NCI-H146 treated with DMSO at 0.1 percent for 48 hours (cell line): Measurements from ENCODE around the gene APOL1.
"Not testable (repeated sequence)": the region's sequence is repeated elsewhere in the genome, so short reads cannot be mapped to it uniquely, and the experiment has no call there.

ENCODE experiments used
- DNase-seq: peaks from one replicate; lab custom pipeline; 2025; ENCODE audit not compliant: unreplicated experiment; lab: John Stamatoyannopoulos, UW

Gene APOL1

DNA sequence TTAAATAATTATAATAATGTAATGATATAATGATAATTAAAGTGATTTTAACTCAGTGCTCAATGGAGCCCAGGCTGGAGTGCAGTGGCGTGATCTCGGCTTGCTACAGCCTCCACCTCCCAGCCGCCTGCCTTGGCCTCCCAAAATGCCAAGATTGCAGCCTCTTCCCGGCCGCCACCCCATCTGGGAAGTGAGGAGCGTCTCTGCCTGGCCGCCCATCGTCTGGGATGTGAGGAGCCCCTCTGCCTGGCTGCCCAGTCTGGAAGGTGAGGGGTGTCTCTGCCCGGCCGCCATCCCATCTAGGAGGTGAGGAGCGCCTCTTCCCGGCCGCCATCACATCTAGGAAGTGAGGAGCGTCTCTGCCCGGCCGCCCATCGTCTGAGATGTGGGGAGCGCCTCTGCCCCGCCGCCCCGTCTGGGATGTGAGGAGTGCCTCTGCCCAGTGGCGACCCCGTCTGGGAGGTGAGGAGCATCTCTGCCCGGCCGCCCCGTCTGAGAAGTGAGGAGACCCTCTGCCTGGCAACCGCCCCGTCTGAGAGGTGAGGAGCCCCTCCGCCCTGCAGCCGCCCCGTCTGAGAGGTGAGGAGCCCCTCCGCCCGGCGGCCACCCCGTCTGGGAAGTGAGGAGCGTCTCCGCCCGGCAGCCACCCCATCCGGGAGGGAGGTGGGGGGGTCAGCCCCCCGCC is 37.6 kb downstream of the APOL1 start:
- not testable (repeated sequence) for DNase-seq

DNA sequence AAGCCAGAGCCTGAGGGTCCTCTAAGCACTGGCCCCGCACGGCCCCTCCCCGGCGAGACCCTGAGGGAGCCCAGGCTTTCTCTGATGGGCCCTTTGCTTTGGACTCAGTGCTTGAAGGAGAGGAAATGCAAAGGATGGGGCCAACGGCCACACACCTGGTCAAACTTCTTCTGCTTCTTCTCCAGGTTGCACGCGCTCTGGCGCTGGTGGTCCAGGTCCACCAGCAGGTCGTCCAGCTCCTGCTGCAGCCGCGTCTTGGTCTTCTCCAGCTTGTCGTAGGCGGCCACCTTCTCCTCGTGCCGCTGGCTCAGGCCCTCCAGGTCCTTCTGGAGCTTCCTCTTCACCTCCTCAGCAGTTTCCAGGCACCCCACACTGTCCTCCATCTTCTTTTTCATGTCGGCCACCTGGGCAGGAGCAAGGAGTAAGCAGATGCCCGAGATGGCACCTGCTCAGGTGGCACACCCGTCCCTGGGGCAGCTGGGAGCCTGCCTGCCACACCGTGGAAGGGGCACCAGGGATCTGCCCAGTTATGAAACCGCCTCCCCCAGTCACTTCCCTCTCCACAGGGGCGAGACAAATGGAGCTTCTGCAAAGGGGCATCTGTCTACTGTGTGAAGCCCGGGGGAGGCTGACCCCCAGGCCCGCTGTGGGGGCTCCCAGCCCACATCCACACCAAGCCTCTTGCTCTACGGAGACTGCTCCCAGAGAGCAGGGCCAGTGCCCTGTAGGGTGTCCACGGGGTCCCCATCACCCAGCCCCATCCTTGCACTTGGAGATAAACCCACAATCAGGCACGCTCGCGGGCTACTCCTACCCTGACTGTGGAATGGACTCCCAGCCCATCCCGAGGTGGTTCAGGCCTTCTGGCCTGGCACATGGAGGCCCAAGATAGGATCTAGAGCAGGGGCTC is 39.2 kb downstream of the APOL1 start:
- no peak for DNase-seq

DNA sequence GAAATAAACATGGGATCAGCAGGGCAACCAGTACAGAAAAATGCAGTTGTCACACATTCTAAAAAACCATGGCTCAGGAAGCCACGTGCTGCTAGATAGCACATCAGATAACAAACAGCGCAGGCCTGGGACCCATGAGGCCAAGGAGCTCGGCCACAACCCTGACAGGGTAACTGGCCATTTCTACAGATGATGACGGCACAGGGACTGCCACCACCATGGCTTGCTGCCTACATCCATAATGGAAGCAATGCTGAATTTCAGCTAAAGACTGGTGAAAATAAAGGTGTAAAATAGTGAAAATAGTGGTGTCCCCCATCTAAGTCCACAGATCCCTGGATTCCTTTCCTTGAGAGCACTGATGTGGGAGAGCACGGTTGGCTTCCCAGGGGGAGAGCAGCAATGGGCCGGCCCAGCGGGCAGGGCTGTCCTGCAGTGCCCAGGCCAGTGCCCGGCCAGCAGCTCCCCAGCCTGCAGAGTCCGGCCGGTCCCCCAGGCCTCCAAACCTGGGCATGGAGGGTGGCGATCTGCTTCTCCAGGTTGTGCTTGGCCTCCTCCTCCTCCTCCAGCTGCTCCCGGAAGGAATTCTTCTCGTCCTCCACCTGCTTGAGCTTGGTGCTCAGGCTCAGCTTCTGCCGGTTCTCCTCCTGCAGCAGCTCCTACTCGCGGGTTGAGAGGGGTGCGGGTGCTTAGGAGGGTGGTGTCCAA is 40.0 kb downstream of the APOL1 start:
- no peak for DNase-seq

DNA sequence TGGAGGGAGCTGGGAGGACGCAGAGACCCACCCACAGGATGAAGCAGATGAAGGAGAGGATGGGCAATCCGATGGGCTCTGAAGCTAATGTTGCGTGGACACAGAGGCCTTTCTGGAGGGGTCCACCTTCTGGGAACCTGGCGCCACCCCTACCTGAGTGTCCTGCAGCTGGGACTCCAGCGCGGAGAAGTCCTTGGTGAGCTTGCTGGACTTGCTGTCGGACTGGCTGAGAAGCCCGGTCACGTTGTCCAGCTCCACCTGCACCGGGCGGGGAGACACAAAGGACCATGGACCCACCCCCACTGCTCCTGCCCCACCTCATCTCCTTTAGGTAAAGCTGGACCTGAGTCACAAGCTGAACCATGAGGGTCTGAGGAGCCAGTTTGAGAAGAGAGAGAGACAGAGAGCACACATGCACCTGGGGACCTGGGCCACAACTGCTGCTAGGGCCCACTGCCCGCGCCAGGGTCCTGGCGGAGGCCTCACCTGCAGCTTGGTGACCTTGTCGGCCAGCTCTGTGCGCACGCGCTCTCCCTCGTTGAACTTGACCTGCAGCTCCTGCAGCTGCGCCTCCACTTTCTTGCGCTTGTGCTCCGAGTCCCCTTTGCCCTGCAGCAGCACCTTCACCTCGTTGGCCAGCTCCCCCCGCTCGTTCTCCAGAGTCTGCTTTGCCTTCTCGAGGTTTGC is 40.8 kb downstream of the APOL1 start:
- DNase-seq: no peak

DNA sequence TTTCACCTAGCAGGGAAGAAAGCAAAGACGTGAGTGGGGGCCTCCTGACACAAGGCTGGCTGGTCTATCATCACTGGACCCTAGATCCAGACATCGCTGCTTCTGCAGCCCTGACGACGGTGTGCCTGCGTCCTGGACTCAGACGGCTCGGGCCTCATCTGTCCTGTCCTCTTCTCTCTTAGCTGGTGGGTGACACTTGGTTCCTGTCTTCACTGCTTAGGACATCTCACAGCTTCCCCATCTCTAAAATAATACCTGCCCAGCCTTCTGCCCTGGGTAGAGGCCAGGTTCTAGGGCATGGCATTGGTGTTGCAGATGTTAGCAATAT is 41.3 kb downstream of the APOL1 start:
- no peak for DNase-seq

DNA sequence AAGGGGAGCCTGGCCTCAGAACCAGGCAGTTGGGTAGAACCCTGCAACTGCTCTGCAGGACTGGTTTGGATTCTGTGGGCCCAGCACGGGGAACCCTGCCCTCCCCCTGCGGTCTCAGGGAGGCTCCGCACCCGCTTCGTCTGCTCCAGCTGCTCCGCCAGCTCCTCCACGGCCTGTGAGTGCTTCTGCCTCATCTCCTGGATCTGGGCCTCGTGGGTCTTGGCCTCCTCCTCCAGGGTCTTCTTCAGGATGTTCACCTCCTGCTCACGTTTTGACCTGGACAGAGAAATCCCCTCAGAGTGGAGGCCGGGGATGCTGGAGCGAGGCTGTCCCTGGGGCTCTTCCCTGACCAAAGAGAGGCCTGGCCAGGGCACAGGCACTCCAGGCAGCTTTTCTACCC is 41.9 kb downstream of the APOL1 start:
- no peak for DNase-seq

DNA sequence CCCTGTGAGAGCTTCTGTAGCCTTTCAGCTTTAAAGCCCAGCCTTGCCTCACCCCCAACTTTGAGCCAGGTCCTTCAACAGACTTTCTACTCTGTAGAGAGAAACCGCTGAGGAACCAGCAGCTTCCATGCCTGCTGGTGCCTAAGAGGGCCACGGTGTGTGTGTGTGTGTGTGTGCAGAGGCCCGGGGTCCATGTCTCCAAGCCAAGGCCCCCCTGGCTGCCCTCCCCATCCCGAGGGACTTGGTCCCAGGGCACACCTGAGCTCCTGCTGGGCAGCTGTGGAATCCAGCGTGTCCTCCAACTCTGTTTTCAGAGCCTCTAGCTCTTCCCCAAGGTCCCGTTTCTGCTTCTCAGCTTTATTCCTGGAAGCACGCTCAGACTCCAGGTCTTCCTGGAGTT is 42.3 kb downstream of the APOL1 start:
- no peak for DNase-seq

DNA sequence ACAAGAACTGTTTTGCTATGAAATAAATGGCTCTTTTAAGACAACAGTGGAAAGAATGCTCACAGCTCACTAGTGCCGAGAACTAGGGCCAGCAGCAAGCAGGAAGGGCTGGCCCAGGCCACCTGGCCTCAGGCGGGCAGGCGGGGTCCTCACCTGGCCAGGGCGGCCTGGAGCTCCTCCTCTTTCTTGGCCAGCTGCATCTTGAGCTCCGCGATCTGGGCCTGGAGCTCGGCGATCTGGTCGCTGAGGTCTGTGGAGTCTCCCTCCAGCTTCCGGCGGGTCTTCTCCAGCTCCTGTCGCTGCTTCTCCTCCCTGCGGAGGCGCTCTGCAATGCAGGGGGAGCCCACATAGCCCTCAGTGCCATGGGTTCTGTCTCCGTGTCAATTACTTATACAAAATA is 43.8 kb downstream of the APOL1 start:
- no peak for DNase-seq

DNA sequence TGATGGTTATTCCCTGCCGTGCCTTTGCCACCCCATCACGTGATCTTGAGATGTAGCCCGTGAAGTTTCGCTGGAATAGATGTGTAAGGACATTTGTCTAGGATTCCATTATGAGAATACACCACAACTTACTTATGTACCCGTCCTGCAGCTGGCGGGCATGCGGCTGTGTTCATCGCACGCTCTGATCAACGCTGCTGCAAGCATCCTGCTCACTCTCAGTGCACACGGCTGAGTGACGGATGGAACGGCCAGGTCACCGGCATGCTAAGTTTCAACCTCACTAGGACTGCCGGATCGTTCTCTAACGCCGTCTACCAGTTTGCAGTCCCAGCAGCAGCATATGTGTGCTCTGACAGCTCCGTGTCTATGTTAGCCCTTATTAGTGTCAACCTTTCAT is 44.6 kb downstream of the APOL1 start:
- DNase-seq: no peak

DNA sequence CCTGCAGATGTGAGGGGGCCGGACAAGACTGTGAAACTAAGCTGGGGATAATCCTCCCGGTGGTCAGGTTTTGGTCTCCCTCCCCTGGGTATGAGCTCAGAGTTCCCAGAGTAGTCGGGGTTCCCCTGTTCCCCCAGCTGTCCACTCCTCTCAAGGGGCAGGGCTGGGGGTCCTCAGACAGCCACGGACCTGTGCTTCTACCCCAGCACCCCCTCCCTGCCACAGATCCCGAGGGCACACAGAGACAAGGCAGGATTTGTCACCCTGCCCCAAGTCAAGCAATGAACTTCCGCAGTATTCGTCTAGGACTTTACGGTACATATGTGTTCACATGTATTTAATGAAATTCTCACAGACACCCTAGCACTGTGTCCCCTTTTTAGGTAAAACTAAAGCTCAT is 45.2 kb downstream of the APOL1 start:
- DNase-seq: no peak

DNA sequence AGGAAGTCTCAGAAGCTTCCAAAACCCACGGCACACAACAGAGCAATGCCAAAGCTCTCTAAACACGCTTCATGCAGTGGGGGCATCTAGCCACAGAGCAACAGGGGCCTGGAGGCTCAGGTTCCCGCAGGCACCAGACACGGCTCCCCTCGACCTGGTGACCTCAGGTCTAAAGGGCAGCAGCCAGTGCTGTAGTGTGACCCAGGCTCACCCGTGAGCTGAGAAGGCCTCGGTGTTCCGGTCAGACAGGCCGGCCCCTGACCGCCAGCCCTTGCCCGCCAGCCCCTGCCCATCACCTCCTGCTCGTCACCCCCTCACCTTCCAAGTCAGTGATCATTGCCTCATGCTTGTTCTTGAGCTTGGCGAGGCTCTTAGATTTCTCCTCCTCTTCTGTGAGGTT is 45.7 kb downstream of the APOL1 start:
- DNase-seq: no peak

DNA sequence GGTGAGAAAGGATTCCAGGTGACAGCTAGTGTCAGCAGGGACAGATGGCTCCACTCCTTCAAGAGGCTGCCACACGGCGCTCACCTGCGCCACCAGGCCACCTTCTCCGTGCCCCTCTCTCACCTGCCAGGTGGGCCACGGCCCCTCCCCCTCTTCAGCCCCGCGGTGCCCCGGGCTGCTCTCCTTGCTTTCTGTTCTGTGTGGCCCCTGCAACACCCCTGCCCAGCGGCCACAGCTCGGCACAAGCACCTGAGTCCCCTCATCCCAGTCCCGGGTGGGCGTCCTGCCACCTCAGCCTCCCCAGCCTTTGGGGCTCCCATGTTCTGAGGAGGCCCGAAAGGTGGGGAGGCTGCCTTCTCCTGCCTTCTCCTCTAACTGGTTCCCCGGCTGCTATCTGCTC is 46.4 kb downstream of the APOL1 start:
- no peak for DNase-seq

DNA sequence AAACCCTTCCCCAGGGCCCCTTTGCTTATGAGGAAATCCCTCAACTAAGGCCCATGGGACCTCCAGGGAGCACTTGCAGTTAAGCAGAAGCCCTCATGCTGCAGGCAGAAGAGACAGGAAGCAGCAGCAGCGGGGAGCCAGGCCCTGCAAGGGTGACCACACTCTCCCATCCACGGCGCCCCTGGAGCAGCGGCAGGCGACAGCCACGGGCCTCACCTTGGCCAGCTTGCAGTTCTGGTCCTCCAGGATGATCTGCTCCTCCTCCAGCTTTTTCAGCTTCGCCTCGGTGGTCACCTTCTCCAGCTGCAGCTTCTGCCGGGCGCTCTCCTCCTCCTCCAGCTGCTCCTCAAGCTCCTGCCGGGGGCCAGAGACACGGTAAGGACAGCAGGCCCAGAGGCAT is 47.0 kb downstream of the APOL1 start:
- DNase-seq: no peak

DNA sequence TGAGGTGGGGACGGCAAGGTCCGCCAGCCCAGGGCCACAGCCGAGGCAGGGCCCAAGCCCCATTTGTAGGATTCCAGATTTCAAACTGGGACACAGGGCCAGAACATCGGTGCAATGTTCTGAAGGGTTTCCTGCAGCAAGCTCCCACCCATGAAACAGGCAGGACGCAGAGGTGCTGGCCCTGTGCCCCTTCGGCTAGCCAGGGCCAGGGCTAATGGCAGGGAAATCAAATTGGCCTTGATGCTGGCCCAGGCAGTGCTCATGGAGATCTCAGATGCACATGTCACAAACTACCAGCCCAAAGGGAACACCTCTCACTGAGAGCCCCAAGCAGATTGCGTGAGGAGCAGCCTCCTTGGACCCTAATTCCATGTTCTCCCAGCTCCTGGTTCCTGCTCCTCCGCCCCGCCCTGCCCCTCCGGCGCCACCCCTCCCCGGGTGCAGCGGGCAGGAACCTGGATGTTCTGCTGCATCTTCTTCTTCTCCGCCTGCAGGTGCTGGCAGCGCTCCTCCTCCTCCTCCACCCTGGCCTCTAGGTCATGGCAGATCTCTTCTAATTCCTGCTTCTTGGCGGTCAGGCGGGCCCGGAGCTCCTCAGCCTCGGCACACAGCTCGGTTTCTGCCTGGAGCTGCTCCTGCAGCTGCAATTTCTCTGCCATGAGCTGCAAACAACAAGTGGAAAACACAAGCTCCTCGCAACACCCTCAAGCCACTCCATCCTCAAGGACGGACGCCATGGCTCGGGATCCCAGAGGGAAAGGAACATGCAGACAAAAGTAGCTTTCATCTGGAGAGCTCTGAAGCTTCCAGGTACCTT is 47.7 kb downstream of the APOL1 start:
- no peak for DNase-seq

DNA sequence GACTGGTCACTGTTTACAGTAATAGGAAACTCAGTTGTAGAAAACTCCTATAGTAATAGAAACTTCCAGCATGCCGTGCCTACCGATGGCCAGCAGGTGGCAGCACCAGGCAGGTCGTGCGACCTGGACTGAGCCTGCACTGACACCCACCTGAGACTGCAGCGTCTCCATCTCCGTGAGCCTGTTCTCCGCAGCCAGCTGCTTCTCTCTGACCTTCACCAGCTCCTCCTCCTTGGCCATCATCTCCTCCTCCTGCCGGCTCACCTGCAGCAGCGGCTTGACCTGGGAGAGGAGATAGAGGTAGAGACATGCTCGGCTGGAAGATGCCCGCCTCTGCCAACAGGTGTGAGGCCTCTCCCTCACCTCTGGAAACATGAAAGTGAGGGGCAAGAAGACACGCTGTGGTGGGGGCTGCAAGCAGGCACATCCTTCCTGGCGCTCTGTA is 48.5 kb downstream of the APOL1 start:
- peak; percentile 28 for DNase-seq

DNA sequence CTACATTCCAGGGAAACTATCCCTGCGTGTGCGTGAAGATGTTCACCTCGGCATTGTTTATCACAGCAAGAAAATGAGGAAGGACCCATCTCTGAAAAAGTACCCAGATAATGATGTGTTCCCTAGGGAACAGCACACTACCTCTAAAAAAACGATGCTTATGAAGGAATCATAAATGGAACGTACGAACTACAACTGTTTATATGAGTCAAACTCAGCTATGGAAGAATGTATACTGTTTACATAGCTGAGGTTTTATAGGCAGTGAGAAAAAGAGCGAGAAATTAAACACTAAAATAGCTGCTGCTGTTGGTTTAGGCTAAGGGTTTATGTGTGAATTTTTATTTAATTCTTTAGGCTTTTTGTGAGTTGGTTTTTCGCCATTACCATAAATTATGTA is 48.9 kb downstream of the APOL1 start:
- no peak for DNase-seq

DNA sequence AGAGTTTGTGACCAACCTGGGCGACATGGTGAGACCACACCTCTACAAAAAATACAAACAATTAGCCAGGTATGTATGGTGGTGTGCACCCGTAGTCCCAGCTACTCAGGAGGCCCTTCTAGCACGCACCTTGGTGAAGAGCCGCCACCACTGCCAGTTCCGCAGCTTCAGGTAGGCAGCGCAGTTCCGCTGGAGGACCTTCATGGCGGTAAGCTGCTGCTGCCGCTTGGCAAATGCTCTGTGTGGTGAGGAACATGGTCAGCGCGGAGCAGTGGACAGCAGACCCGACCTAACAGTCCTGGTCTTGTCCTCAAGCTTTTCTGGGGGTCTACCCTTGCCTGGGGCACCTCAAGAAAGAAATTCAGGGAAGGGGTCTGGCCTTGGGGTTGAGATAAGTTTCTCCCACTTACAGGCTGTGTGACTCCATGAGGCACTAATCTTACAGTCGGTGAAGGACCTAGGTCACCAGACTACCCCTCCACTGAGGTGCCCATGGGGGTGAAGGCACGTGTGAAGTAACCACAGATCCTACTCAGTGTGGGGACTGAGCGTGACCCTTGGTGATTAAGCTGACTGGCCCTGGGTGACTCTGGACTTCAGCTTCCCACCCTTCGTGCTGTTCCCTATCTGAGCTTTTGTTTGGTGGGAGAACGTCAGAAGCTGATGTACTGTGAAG is 49.6 kb downstream of the APOL1 start:
- DNase-seq: no peak

DNA sequence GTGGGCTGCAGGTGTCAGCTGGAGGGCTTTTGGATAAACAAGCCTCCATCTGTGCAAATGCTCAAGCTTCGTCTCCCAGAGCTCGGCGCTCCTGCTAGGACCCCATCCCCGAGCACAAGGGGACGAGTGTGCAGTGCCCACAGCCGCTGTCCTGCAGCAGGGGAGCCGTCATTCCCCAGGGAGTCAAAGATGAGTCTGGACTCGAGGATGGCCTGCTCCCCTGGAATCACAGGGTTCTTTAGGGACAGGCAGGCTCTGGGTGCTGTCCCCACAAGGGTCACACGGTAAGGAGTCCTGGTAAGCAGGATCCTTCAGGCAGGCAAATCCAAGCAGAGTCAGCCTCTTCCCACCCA is 50.2 kb downstream of the APOL1 start:
- no peak for DNase-seq

DNA sequence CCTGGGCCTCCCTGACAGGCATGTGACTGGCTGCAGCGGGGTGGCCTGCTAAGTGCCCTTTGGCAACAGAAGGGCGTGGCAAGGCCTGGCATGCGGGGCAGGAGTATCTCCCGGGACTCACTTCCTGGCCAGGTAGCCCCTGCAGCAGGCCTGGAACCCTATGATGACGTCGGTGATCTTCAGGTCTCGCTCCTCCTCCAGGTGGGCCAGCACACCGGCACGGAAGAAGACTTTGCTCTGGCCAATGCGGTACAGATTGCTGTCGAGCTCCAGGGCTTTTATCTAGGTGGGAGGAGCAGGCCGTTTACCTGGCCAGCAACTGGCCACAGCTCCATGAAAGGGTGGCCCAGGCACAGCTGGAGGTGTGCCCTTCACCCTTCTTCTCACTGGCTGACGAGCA is 50.9 kb downstream of the APOL1 start:
- DNase-seq: no peak

DNA sequence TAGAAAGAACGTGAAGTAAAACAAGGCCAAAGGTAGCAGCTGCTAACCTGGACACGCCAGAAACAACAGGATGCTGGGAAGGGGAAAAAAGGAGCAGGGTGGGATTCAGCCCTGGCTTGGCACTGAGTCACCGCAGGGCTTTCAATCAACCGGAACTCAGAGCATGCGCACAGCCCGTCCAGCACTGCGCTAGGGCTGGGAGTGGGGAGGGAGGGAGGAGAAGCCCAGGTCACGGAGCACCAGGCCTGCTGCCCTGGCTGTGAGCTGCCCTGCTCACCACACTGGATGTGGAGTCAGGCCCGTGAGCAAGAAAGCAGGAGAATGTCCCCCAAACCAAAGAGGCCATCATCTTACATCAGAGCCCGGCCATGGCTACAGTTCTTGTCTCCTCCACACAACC is 51.5 kb downstream of the APOL1 start:
- DNase-seq: no peak
